GM18951 (cell line): ENCODE measurements around the gene ILKAP.

Source experiments
- POLR2A ChIP-seq: IDR thresholded peaks from 4 replicates; pipeline ENCODE4 v1.6.1; 2011; ENCODE audit warnings: mild to moderate bottlenecking; ENCODE audit not compliant: insufficient read length, insufficient read depth; ENCODE audit errors: extremely low read depth
- in situ Hi-C: fragments of 300-500 bp; cut with MboI; formaldehyde crosslinking; loops from one replicate; pipeline ENCODE4 v1.12.0; 2022; ENCODE audit warnings: low sequenced_read_pairs, mixed read lengths, inconsistent platforms; ENCODE audit not compliant: unreplicated experiment

ILKAP gene

GRCh38 chr2:238131761-238132462, 71.6 kb downstream of the ILKAP start:
- in situ Hi-C loops, result no loop called here
- no peak for TF ChIP-seq POLR2A

GRCh38 chr2:238130696-238131628, 72.5 kb downstream of the ILKAP start:
- in situ Hi-C loops, result no loop called here
- no peak for TF ChIP-seq POLR2A

GRCh38 chr2:238130111-238130695, 73.3 kb downstream of the ILKAP start:
- no peak for TF ChIP-seq POLR2A
- in situ Hi-C loops, result no loop called here

GRCh38 chr2:238129166-238130010, 74.1 kb downstream of the ILKAP start:
- in situ Hi-C loops, result no loop called here
- no peak for TF ChIP-seq POLR2A

- TF ChIP-seq POLR2A, result no peak
- in situ Hi-C loops, result no loop called here
Measured at GRCh38 chr2:238128534-238129001, 74.9 kb downstream of the ILKAP start.

- TF ChIP-seq POLR2A, result no peak
- in situ Hi-C loops, result no loop called here
Measured at GRCh38 chr2:238128061-238128440, 75.4 kb downstream of the ILKAP start.

GRCh38 chr2:238127165-238128060, 76.1 kb downstream of the ILKAP start:
- no peak for TF ChIP-seq POLR2A
- in situ Hi-C loops, result no loop called here

- no peak for TF ChIP-seq POLR2A
- in situ Hi-C loops, result no loop called here
Measured at GRCh38 chr2:238126775-238127164, 76.7 kb downstream of the ILKAP start.

GRCh38 chr2:238126338-238126737, 77.2 kb downstream of the ILKAP start:
- no peak for TF ChIP-seq POLR2A
- in situ Hi-C loops, result no loop called here

GRCh38 chr2:238125127-238125885, 78.2 kb downstream of the ILKAP start:
- in situ Hi-C loops, result no loop called here
- TF ChIP-seq POLR2A, result no peak

GRCh38 chr2:238124488-238125126, 78.9 kb downstream of the ILKAP start:
- no peak for TF ChIP-seq POLR2A
- in situ Hi-C loops, result no loop called here
